Activated CD4-positive, alpha-beta T cell treated with anti-CD3 and anti-CD28 coated beads for 48 hours (primary cell): ENCODE data around the gene CCNJ.

Experiments
- DNase-seq: peaks from one replicate; pipeline ENCODE4 v3.0.0-alpha.2; 2020

CCNJ gene

DNA sequence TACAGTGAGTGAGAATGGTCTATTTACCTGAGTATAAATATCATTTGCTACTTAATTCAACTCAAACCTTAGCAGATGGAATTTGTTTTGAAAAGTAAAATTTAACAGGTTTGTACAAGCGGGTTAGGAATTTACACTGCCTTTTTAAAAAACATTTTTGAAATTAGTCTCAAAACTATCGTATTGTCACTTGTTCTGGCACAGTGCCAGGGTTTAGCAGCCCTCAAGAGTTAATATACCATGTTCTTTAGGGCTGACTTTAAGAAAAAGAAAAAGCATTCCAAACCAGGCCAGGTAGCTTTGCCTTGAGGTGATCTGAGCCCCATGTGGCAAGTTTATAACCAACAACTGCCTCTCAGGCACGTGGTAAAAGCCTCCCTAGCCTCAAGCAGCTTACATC is 17.8 kb downstream of the CCNJ start:
- DNase-seq, result no peak

DNA sequence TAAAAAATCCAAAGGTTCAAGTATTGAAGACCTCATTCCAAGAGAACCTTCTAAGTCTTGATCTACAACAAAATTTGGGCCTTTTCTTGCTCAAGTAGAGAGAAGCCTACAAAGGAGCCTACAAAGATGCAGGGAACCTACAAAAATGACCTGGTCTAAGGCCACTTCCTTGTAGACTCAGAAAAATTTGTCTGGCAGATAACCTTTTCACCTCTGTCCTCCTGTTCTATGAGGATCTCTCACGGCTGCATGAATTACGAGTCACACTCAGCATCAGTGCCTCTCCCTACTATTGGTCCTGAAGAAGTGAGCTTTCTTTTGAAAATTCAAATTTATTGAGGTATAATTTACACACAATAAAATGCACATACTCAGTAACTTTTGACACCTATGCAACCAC is 29.3 kb downstream of the CCNJ start:
- DNase-seq, result no peak

DNA sequence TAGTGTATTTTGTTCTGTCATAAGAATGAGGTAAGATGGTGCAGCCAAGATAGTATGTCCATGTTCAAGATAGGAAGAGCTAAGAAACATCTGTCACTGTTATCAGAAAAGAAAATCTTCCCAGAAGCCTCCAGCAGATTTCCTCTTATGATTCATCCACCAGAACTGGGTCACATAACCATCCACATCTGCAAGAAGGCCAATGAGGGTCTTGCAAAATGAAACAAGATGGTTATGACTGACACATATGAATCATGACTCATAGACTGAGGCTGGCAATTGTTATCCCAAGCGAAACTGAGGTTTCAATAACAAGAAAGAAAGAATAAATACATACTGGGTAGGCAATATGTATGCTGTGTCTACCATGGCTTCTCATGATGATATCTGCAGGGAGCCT is 30.3 kb downstream of the CCNJ start:
- peak; percentile 7 for DNase-seq

DNA sequence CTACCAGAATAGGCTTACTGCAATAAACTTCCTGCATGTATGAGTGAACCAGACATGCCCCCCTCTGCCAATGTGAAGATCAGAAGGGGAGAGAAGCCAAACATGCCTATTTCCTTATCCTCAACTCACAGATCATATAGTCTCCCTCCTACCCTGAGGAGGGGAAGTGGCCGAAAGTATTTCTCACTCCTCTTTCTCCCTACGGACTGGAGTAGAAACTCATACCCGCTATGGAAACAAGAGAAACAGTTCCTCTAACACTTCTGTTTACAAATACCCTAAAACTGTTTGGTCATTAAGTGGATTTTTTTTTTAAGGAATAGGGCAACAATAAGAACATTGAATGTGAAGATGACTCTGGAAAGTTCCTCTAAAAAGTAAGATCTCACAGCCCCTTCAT is 31.4 kb downstream of the CCNJ start:
- no peak for DNase-seq

DNA sequence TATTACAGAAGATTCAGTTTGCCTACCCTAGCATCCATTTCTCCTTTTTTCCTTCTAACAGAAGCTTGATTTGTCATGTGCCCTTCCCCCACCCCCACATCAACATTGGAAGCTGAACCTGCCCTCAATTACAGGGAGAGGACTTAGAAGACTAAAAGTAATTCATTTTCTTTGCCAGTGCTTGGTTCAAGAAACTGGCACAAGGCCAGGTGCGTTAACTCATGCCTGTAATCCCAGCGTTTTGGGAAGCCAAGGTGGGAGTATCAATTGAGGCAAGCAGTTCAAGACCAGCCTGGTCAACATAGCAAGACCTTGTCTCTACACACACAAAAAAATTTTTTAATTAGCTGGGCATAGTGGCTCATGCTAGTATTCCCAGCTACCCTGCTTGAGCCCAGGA is 32.6 kb downstream of the CCNJ start:
- no peak for DNase-seq

DNA sequence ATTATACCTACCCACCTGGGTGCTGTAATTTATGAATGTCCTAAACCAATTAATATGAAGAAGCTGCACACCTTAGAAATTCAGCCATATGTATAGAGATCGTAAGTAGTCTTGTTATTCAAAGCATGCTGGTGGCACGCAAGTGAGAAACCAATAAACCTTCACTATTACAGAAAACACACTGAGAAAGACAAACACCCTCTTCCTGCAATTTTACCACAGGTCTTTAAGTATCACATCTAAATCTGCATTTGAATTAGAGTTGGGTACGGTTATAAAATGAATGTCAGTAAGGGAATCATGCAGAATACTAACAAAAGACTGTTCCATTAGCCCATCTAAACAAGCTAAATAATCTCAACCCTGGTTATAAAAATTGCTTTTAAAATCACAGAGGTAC is 33.8 kb downstream of the CCNJ start:
- DNase-seq, result no peak

DNA sequence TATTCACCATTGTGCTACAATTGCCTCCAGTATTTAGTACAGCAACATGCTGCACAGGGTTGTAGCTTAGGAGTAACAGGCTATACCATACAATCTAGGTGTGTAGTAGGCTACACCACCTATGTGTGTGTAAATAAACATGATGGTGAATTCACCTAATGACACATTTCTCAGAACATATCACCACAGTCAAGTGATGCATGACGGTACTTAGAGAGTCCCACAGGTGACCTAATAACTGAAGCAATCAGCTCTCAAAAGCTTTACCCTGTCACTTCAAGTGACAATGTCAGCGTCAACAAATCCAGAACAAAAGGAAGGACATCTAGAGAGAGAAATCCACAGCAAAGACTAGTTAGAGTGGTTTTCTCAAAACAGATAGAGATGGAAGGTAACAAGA is 38.8 kb downstream of the CCNJ start:
- no peak for DNase-seq

DNA sequence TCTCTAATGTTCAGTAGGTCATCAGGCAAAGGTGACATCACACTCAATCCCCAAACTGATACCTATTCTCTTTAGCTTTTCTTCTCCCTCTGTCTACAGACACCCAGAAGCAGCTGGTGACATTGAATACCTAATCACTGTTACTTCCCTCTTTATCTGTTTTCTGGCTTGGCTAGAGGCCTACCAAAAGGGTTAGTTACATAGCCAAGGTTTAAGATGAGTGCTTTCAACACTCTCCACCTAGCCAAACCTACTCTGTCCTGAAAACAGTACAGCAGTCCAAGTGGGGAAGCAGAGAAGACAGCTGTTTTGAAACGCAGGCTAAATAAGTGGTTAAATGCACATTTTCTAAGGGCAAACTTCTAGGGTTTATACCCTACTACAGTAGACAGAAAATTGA is 39.4 kb downstream of the CCNJ start:
- DNase-seq, result no peak

DNA sequence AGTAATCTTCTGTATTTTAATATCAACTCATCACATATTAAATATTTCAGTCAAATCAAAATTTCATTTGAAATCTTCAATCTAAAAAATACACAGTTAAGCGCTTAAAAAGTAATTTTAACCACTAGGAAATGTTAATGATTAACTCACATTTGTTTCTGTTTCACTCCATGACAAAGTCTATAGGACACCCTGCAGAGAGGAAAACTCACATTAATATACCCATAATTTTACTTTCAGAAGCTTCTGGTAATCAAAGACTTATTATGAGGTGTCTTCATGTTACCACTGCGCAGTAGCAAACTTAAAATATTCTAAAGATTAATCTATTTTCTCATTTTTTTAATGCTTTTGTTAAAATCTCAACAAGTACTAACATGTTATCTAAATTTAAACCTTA is 45.7 kb downstream of the CCNJ start:
- DNase-seq, result no peak

DNA sequence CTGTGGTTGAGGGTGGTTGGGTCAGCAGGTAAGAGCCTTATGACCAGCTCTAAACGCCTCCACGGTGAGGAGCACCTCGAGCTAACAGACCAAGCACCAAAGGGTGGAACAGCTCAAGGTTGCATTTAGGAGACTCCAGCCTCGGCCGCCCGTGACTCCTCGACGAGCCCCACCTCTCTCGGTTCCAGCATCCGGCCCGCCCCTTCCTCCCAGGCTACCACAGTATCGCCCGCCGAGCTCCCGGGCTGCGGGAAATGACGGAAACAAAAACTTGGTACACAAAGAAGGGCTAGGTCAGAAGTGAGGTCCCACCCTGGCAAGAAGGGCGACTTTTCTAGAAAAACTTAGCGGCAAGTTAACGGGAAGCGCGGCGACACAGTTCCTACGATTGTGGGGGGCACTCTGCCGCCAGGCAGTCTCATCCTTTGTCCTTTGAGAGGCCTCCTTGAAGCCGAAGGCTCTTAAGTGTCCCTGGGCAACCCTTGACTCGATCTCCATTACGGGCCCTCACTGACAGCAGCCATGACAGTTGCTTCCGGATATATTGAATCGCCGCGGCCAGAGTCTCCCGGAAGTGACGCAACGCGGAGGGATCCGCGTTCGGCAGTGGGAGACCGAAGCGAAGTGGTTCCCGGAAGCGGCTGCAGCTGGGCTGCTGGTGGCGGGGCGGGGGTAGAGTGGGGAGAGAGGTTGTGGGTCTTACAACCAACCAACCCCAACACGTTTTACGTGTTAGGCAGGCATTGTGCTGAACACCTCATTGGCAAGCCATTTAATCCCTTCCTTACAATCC is 46.5 kb downstream of the CCNJ start:
- peak; percentile 95 for DNase-seq

DNA sequence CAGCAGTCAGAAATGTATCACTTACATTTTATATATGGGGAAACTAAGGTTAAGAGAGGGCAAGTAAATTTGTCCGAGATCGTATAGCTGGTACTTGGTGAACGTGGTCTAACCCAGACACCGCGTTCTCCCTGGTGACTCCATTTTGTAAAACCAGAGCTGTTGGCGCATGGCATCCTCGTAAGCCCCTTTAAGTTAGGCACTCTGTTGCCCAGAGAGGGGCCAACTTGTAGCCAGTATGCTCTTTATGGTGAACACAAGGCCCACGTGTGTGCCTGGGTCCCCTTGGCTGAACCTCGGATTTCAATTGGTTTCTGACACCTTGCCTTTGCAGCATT is 47.0 kb downstream of the CCNJ start:
- DNase-seq, result peak; percentile 3

DNA sequence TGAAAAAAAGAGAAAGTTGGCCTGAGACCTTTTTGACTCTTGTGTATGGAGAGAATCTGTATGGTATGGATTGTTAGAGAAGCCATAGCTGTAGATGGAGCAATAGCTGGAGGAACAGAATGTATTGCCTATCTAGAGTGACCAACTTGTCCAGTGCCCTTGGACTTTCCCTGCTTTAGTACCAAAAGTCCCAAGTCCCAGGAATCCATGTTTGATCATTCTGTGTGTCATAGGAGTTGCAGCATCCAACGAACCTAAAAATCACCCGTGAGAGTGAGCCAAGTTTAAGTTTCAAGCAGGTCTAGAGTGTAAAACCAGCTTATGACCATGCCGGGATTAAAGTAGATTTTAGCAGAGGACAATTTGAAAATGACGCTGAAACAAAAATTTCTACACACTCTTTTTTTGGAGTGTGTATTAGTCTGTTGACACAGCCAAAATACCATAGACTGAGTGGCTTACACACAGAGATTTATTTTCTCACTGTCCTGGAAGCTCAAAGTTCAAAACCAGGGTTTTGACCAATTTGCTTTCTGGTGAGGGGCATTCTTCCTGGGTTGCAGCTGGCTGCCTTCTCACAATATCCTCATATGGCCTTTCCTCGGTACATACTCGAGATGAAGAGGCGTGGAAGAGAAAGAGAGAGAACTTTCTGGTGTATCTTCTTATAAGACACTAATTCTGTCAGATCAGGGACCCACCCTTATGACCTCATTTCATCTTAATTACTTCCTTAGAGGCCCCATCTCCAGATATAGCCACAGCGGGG is 49.8 kb downstream of the CCNJ start:
- DNase-seq, result no peak

DNA sequence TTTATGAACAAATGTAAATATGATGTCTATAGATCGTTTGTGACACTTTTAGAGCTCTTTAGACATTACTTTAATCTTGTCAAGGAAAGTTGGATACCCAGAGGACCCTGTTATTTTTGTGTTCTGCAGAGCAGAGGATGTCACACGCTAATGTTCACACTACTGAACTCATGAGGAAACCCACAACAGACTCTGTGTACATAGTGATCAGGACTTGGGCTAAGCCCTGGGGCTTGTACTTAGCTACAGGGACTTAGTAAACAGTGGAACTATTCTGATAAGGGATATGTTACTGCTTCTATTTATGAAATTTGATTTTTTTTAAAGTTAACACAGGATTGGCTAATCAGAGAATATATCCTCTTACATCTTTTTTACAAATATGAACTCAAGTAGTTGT is 50.6 kb downstream of the CCNJ start:
- no peak for DNase-seq

DNA sequence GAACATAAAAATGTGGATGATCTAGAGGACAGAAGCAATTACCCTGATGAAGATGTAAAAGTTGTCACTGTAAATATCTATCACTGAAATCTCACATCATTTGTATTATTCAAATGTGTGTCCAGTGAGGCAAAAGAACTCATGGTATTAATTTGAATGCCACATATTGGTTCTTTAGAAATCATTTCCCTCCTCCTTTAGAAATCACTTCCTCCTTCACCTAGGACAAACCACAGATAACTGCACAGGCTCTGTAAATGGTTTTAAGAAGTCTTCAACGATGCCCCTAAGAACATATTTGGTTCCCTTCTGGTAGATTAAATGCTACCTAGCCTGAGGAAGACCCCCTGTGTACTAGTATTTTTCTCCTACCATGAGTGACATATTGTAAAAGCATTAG is 53.6 kb downstream of the CCNJ start:
- DNase-seq, result no peak

DNA sequence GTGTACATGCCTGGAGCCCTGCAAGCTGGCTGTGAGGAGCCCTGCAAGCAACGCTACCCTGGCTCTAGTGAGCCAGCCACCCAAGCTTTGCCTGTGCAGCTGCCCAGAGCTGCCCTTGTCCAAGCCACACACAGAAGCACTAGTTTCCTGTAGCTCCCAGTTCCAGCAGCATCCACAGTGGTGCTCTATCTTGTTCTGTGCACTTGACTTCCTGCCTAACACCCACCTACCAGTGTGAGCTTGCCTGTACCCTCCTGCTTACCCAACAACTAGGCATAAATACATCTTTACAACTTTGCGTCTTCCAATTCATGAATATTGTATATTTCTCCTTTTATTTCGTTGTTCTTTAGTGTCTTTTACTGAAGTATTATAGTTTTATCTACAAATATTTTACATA is 54.5 kb downstream of the CCNJ start:
- DNase-seq, result no peak

DNA sequence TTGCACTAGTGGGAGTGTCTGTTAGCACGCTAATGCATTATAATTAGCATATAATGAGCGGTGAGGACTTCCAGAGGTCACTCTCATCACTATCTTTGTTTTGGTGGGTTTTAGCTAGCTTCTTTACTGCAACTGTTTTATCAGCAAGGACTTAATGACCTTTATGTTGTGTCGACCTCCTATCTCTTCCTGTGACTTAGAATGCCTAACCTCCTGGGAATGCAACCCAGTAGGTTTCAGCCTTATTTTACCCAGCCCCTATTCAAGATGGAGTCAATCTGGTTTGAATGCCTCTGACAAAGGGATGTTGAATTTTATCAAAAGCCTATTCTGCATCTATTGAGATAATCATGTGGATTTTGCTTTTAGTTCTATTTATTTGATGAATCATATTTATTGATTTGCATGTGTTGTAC is 64.2 kb downstream of the CCNJ start:
- DNase-seq, result no peak
